ENCODE results near the gene GRIN2B. TPM values are rescaled to one million over a fixed set of nuclear protein-coding genes. Genes with fewer than 3 reads are reported as not detected.

The GRIN2B gene
- total and polyA plus RNA-seq, 2 of the 13 experiments (the other 11 are each of a cell fraction or from before 2014, with no cell fraction given) = 0.05 to 0.13 TPM

DNA sequence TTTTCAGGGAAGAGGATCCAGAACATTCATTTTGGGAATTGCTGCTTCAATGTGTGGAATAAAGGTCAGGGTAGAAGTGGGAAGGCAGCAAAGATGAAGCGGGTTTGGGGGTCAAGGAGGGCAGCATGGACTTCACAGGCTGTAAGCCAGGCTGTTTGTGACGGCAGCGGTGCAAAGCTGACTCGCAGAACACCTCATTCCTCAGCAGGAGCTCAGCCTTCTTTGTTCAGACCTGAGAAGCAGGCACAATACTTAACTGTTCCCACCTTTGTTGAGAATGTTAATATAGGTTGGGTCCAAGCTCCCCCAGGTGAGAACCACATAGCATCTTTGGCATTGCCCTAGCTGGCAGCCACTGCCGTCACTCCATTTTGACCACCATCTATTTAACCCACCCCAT is 16.7 kb downstream of the GRIN2B start:
- Histone ChIP-seq H3K36me3 (replicated peaks in 1 of 2; ENCODE audit: control insufficient read depth in 1 of 2, insufficient read depth in 2 of 2, low read length in 2 of 2) (no peaks in the 10 kb centered on the region), H4K20me1 (ENCODE audit: insufficient read depth, low read length) (no peaks in the 10 kb centered on the region), H3K27ac (ENCODE audit: extremely low read length, insufficient read depth, low read length) (no peak overlapping the region), H3K4me1 (ENCODE audit: insufficient read depth, low read length) (no peaks in the 10 kb centered on the region), H3K4me3 (replicated peaks in 1 of 3; ENCODE audit: insufficient read depth in 1 of 3, low read depth in 2 of 3, low read length in 3 of 3) (no peak overlapping the region), H3K79me2 (ENCODE audit: insufficient read depth, low read length) (no peaks in the 10 kb centered on the region), H3K9ac (ENCODE audit: insufficient read depth, low read depth, low read length) (no peak overlapping the region), H3K27me3 (ENCODE audit: control insufficient read depth in 1 of 2, insufficient read depth in 2 of 2, low read length in 2 of 2) (peaks cover 0 to 7% of the 10 kb centered on the region in 2 experiments; a peak in 1 of 5 replicates), H3K9me3 (ENCODE audit: low read length) (no peaks in the 10 kb centered on the region), H3K4me2 (ENCODE audit: low read depth, low read length) (no peak overlapping the region), H2AFZ (ENCODE audit: low read length) (no peak overlapping the region)
- CTCF ChIA-PET (ENCODE audit: low intra/inter-chr PET ratio, low total read pairs) = no interaction called here
- DNase-seq (ENCODE audit: low spot score) = no peak
- intact Hi-C loops (cut with micrococcal nuclease; ENCODE audit: unreplicated experiment) (loop anchor here (5.0 kb wide), 1 partner anchor 102 kb away; no protein-coding TSS in a partner anchor), in situ Hi-C loops (cut with HindIII; ENCODE audit: extremely low pct_ligation_motif_present, low pct_unique_long_range_greater_than_20kb) (no loop called here)
- no TSS peak for BruUV-seq (replicated peaks)
- no peak for TF ChIP-seq SRY (CRISPR knock-in tag; IDR thresholded peaks at IDR 0.05)
- TF ChIP-seq ZFP1 (CRISPR knock-in tag; IDR thresholded peaks at IDR 0.05) = no peak
- TF ChIP-seq THAP11 (CRISPR knock-in tag; IDR thresholded peaks at IDR 0.05) = no peak
- TF ChIP-seq NFE2L1 (CRISPR knock-in tag; IDR thresholded peaks at IDR 0.05; ENCODE audit: borderline replicate concordance) = no peak
- TF ChIP-seq HNRNPL (IDR thresholded peaks at IDR 0.05; ENCODE audit: low read depth, low read length) = no peak
- TF ChIP-seq ZFP36 (IDR thresholded peaks at IDR 0.05; ENCODE audit: borderline replicate concordance, low read depth, low read length, partially characterized antibody) = no peak
- TF ChIP-seq, protein P1, sequence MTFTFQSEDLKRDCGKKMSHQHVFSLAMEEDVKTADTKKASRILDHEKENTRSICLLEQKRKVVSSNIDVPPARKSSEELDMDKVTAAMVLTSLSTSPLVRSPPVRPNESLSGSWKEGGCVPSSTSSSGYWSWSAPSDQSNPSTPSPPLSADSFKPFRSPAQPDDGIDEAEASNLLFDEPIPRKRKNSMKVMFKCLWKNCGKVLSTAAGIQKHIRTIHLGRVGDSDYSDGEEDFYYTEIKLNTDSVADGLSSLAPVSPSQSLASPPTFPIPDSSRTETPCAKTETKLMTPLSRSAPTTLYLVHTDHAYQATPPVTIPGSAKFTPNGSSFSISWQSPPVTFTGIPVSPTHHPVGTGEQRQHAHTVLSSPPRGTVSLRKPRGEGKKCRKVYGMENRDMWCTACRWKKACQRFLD (CRISPR knock-in tag; IDR thresholded peaks at IDR 0.05; ENCODE audit: borderline replicate concordance) = no peak
- TF ChIP-seq, protein P2, sequence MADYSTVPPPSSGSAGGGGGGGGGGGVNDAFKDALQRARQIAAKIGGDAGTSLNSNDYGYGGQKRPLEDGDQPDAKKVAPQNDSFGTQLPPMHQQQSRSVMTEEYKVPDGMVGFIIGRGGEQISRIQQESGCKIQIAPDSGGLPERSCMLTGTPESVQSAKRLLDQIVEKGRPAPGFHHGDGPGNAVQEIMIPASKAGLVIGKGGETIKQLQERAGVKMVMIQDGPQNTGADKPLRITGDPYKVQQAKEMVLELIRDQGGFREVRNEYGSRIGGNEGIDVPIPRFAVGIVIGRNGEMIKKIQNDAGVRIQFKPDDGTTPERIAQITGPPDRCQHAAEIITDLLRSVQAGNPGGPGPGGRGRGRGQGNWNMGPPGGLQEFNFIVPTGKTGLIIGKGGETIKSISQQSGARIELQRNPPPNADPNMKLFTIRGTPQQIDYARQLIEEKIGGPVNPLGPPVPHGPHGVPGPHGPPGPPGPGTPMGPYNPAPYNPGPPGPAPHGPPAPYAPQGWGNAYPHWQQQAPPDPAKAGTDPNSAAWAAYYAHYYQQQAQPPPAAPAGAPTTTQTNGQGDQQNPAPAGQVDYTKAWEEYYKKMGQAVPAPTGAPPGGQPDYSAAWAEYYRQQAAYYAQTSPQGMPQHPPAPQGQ (CRISPR knock-in tag; IDR thresholded peaks at IDR 0.05; ENCODE audit: borderline replicate concordance) = no peak
- no peak for TF ChIP-seq POLR2AphosphoS5 (IDR thresholded peaks at IDR 0.05; ENCODE audit: low read depth, low read length)
- no peak for TF ChIP-seq ZNF234 (CRISPR knock-in tag; conservative IDR thresholded peaks at IDR 0.05)
- TF ChIP-seq KDM1A (CRISPR knock-in tag; IDR thresholded peaks at IDR 0.05) = no peak
- TF ChIP-seq, protein P3, sequence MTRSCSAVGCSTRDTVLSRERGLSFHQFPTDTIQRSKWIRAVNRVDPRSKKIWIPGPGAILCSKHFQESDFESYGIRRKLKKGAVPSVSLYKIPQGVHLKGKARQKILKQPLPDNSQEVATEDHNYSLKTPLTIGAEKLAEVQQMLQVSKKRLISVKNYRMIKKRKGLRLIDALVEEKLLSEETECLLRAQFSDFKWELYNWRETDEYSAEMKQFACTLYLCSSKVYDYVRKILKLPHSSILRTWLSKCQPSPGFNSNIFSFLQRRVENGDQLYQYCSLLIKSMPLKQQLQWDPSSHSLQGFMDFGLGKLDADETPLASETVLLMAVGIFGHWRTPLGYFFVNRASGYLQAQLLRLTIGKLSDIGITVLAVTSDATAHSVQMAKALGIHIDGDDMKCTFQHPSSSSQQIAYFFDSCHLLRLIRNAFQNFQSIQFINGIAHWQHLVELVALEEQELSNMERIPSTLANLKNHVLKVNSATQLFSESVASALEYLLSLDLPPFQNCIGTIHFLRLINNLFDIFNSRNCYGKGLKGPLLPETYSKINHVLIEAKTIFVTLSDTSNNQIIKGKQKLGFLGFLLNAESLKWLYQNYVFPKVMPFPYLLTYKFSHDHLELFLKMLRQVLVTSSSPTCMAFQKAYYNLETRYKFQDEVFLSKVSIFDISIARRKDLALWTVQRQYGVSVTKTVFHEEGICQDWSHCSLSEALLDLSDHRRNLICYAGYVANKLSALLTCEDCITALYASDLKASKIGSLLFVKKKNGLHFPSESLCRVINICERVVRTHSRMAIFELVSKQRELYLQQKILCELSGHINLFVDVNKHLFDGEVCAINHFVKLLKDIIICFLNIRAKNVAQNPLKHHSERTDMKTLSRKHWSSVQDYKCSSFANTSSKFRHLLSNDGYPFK (CRISPR knock-in tag; IDR thresholded peaks at IDR 0.05; ENCODE audit: borderline replicate concordance) = no peak
- no peak for TF ChIP-seq HES4 (CRISPR knock-in tag; IDR thresholded peaks at IDR 0.05; ENCODE audit: borderline replicate concordance)
- TF ChIP-seq, protein P4, sequence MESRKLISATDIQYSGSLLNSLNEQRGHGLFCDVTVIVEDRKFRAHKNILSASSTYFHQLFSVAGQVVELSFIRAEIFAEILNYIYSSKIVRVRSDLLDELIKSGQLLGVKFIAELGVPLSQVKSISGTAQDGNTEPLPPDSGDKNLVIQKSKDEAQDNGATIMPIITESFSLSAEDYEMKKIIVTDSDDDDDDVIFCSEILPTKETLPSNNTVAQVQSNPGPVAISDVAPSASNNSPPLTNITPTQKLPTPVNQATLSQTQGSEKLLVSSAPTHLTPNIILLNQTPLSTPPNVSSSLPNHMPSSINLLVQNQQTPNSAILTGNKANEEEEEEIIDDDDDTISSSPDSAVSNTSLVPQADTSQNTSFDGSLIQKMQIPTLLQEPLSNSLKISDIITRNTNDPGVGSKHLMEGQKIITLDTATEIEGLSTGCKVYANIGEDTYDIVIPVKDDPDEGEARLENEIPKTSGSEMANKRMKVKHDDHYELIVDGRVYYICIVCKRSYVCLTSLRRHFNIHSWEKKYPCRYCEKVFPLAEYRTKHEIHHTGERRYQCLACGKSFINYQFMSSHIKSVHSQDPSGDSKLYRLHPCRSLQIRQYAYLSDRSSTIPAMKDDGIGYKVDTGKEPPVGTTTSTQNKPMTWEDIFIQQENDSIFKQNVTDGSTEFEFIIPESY (CRISPR knock-in tag; IDR thresholded peaks at IDR 0.05) = no peak
- WGBS (ENCODE audit: low lambda C conversion rate) = 3% methylated on average over 4 of the region's 5 CpGs
- no peak for ATAC-seq
- POLR2A ChIA-PET = no interaction called here
- no peak for FAIRE-seq

Measured in HepG2 (cell line).